GM18861 (cell line): ENCODE results near the gene SPRR2B.
"Not testable (repeated sequence)": the region's sequence is repeated elsewhere in the genome, so short reads cannot be mapped to it uniquely, and the experiment has no call there.

Experiments
- ATAC-seq: cut with Tn5 transposase; IDR thresholded peaks from one replicate; pipeline ENCODE4 v1.9.1; 2021; ENCODE audit not compliant: unreplicated experiment

The SPRR2B gene

GRCh38 chr1:153071511-153071910 lies at the start of gene SPRR2B:
SPRR2B (minus strand) TSS chr1:153071611; CDS start chr1:153070839, 772 bp downstream.
- no peak for ATAC-seq

GRCh38 chr1:153120945-153121344 lies 49.5 kb upstream of the SPRR2B start:
- ATAC-seq = no peak

- ATAC-seq = no peak
Observed at GRCh38 chr1:153119491-153119971, 48.1 kb upstream of the SPRR2B start.

- ATAC-seq = not testable (repeated sequence)
Observed at GRCh38 chr1:153115264-153115663, 43.9 kb upstream of the SPRR2B start.

GRCh38 chr1:153113416-153113815 lies 42.0 kb upstream of the SPRR2B start, which contains the start of gene SPRR2F:
SPRR2F (minus strand) TSS chr1:153113516; CDS start chr1:153112733, 783 bp downstream.
- ATAC-seq = no peak

GRCh38 chr1:153112454-153112853 lies 41.0 kb upstream of the SPRR2B start:
- ATAC-seq = not testable (repeated sequence)

- no peak for ATAC-seq
Observed at GRCh38 chr1:153100245-153100644, 28.8 kb upstream of the SPRR2B start.

- no peak for ATAC-seq
Observed at GRCh38 chr1:153099461-153100045, 28.1 kb upstream of the SPRR2B start.

- ATAC-seq = no peak
Observed at GRCh38 chr1:153095764-153096163, 24.4 kb upstream of the SPRR2B start.

- no peak for ATAC-seq
Observed at GRCh38 chr1:153094426-153094825, 23.0 kb upstream of the SPRR2B start, which contains the start of gene SPRR2E. SPRR2E (minus strand) TSS chr1:153094526; CDS start chr1:153093751, 775 bp downstream.

- ATAC-seq = no peak
Observed at GRCh38 chr1:153087652-153088051, 16.2 kb upstream of the SPRR2B start.

GRCh38 chr1:153081736-153082135 lies 10.3 kb upstream of the SPRR2B start:
- ATAC-seq = no peak

- ATAC-seq = no peak
Observed at GRCh38 chr1:153072806-153073726, 1.7 kb upstream of the SPRR2B start.

GRCh38 chr1:153070243-153070642 lies 1.2 kb downstream of the SPRR2B start:
- ATAC-seq = no peak

- ATAC-seq = no peak
Observed at GRCh38 chr1:153058826-153059784, 12.3 kb downstream of the SPRR2B start.

- ATAC-seq = no peak
Observed at GRCh38 chr1:153058154-153058553, 13.3 kb downstream of the SPRR2B start.

GRCh38 chr1:153057375-153057774 lies 14.0 kb downstream of the SPRR2B start, which contains the start of gene SPRR2A:
SPRR2A (minus strand) TSS chr1:153057512; CDS start chr1:153056735, 777 bp downstream.
- no peak for ATAC-seq

GRCh38 chr1:153056111-153056510 lies 15.3 kb downstream of the SPRR2B start:
- not testable (repeated sequence) for ATAC-seq

GRCh38 chr1:153049211-153049610 lies 22.2 kb downstream of the SPRR2B start:
- no peak for ATAC-seq

- ATAC-seq = no peak
Observed at GRCh38 chr1:153040950-153041631, 30.3 kb downstream of the SPRR2B start, which contains the start of gene SPRR2D. SPRR2D (minus strand) TSS chr1:153041120; CDS start chr1:153040346, 774 bp downstream.
